PC-3 (cell line): ENCODE results near the gene EFCAB12.

Source experiments
- CTCF ChIP-seq: fragments of 300-600 bp; sonication (generic); conservative IDR thresholded peaks from 2 replicates; pipeline ENCODE4 v1.5.1; 2017; ENCODE audit warnings: antibody characterized with exemption, low read depth, mild to moderate bottlenecking, low read length
- EZH2 ChIP-seq: fragments of 300-600 bp; sonication (generic); IDR thresholded peaks from one replicate; pipeline ENCODE4 v1.6.1; 2017; ENCODE audit warnings: antibody characterized with exemption, mild to moderate bottlenecking, low read length; ENCODE audit not compliant: unreplicated experiment

GRCh38 chr3:129413687-129414506 lies 14.5 kb downstream of the EFCAB12 start:
- TF ChIP-seq EZH2: no peak
- no peak for TF ChIP-seq CTCF
